ENCODE data around the gene LAP3.
"Not testable (repeated sequence)": the region's sequence is repeated elsewhere in the genome, so short reads cannot be mapped to it uniquely, and the experiment has no call there.

Gene LAP3

GRCh38 chr4:17576932-17577664 is at the start of gene LAP3:
LAP3 (plus strand) TSS chr4:17577198; CDS start chr4:17577466, 268 bp downstream.
- POLR2A ChIA-PET = interaction anchor here (0.6 to 1.2 kb wide), 7 partner anchors 9 to 223 kb away, joined by 3 to 5 read pairs (median 3); partner anchors contain the start of gene MED28
- peak; percentile 99 for DNase-seq (ENCODE audit: extremely low spot score)
- CTCF ChIA-PET = no interaction called here
- TF ChIP-seq HDGF (IDR thresholded peaks at IDR 0.05; ENCODE audit: borderline replicate concordance) (no peak), LEF1 (IDR thresholded peaks at IDR 0.05; ENCODE audit: borderline replicate concordance) (no peak), L3MBTL2 (conservative IDR thresholded peaks at IDR 0.05) (peak; percentile 96), NFRKB (IDR thresholded peaks at IDR 0.05) (no peak), SP1 (IDR thresholded peaks at IDR 0.05) (no peak)

GRCh38 chr4:17528551-17529165 is 48.3 kb upstream of the LAP3 start:
- no peak for TF ChIP-seq LEF1 (IDR thresholded peaks at IDR 0.05; ENCODE audit: borderline replicate concordance)
- no peak for TF ChIP-seq FOXM1 (IDR thresholded peaks at IDR 0.05; ENCODE audit: borderline replicate concordance)
- no peak for TF ChIP-seq ZNF384 (IDR thresholded peaks at IDR 0.05)
- no peak for TF ChIP-seq BHLHE40 (IDR thresholded peaks at IDR 0.05; ENCODE audit: borderline replicate concordance)
- no peak for TF ChIP-seq ARNT (IDR thresholded peaks at IDR 0.05)
- no peak for TF ChIP-seq FOXK2 (IDR thresholded peaks at IDR 0.05)
- TF ChIP-seq HDGF (IDR thresholded peaks at IDR 0.05; ENCODE audit: borderline replicate concordance) = no peak
- no peak for TF ChIP-seq ELF4 (IDR thresholded peaks at IDR 0.05)
- no peak for TF ChIP-seq SP1 (IDR thresholded peaks at IDR 0.05)
- no peak for TF ChIP-seq TARDBP (IDR thresholded peaks at IDR 0.05)
- TF ChIP-seq FOXA1 (IDR thresholded peaks at IDR 0.05) = no peak
- ChIA-PET CTCF (interaction anchor here (0.6 kb wide), 1 partner anchor 922 kb away, joined by 4 read pairs; no protein-coding TSS in a partner anchor), POLR2A (no interaction called here)
- no peak for DNase-seq (ENCODE audit: extremely low spot score)

GRCh38 chr4:17531538-17532285 is 45.3 kb upstream of the LAP3 start:
- no peak for DNase-seq (ENCODE audit: extremely low spot score)
- TF ChIP-seq FOXM1 (IDR thresholded peaks at IDR 0.05; ENCODE audit: borderline replicate concordance) (no peak), LEF1 (IDR thresholded peaks at IDR 0.05; ENCODE audit: borderline replicate concordance) (no peak), SP1 (IDR thresholded peaks at IDR 0.05) (no peak), TARDBP (IDR thresholded peaks at IDR 0.05) (no peak), PKNOX1 (IDR thresholded peaks at IDR 0.05) (no peak), SUZ12 (IDR thresholded peaks at IDR 0.05) (no peak), HDGF (IDR thresholded peaks at IDR 0.05; ENCODE audit: borderline replicate concordance) (no peak)
- ChIA-PET POLR2A (no interaction called here), CTCF (no interaction called here)

- ChIA-PET POLR2A (no interaction called here), CTCF (interaction anchor here (0.6 kb wide), 1 partner anchor 22 kb away, joined by 3 read pairs; no protein-coding TSS in a partner anchor)
- DNase-seq (ENCODE audit: extremely low spot score) = no peak
- no peak for TF ChIP-seq FOXA1 (IDR thresholded peaks at IDR 0.05)
These were observed 42.3 kb upstream of the LAP3 start for GRCh38 chr4:17534705-17535104.

- no peak for DNase-seq (ENCODE audit: extremely low spot score)
- ChIA-PET POLR2A (no interaction called here), CTCF (interaction anchor here (0.6 kb wide), 1 partner anchor 23 kb away, joined by 3 read pairs; no protein-coding TSS in a partner anchor)
- TF ChIP-seq ARNT (IDR thresholded peaks at IDR 0.05) (no peak), HDGF (IDR thresholded peaks at IDR 0.05; ENCODE audit: borderline replicate concordance) (no peak)
These were observed 41.8 kb upstream of the LAP3 start for GRCh38 chr4:17535242-17535641.

GRCh38 chr4:17535906-17536305 is 41.1 kb upstream of the LAP3 start:
- DNase-seq (ENCODE audit: extremely low spot score) = no peak
- ChIA-PET CTCF (no interaction called here), POLR2A (no interaction called here)
- TF ChIP-seq CTBP1 (IDR thresholded peaks at IDR 0.05; ENCODE audit: borderline replicate concordance) = no peak

GRCh38 chr4:17537060-17537459 is 39.9 kb upstream of the LAP3 start:
- CTCF ChIA-PET, POLR2A ChIA-PET: not testable (repeated sequence)

GRCh38 chr4:17544205-17544604 is 32.8 kb upstream of the LAP3 start:
- ChIA-PET CTCF (no interaction called here), POLR2A (no interaction called here)
- TF ChIP-seq L3MBTL2 (conservative IDR thresholded peaks at IDR 0.05) (no peak), ZNF384 (IDR thresholded peaks at IDR 0.05) (no peak), PKNOX1 (IDR thresholded peaks at IDR 0.05) (no peak), ELF4 (IDR thresholded peaks at IDR 0.05) (no peak), BHLHE40 (IDR thresholded peaks at IDR 0.05; ENCODE audit: borderline replicate concordance) (no peak), FOXM1 (IDR thresholded peaks at IDR 0.05; ENCODE audit: borderline replicate concordance) (no peak), NFRKB (IDR thresholded peaks at IDR 0.05) (no peak), ARNT (IDR thresholded peaks at IDR 0.05) (no peak), FOXK2 (IDR thresholded peaks at IDR 0.05) (no peak), CTBP1 (IDR thresholded peaks at IDR 0.05; ENCODE audit: borderline replicate concordance) (no peak), SP1 (IDR thresholded peaks at IDR 0.05) (no peak), HDGF (IDR thresholded peaks at IDR 0.05; ENCODE audit: borderline replicate concordance) (no peak), TARDBP (IDR thresholded peaks at IDR 0.05) (no peak), SUZ12 (IDR thresholded peaks at IDR 0.05) (no peak), LEF1 (IDR thresholded peaks at IDR 0.05; ENCODE audit: borderline replicate concordance) (no peak), FOXA1 (IDR thresholded peaks at IDR 0.05) (no peak)
- no peak for DNase-seq (ENCODE audit: extremely low spot score)

More at GRCh38 chr4:17537060-17537459, 39.9 kb upstream of the LAP3 start:
- not testable (repeated sequence) for DNase-seq (ENCODE audit: extremely low spot score)
